ENCODE measurements around the gene PRKCE.
"Not testable (repeated sequence)": the region's sequence is repeated elsewhere in the genome, so short reads cannot be mapped to it uniquely, and the experiment has no call there.

The PRKCE gene

DNA sequence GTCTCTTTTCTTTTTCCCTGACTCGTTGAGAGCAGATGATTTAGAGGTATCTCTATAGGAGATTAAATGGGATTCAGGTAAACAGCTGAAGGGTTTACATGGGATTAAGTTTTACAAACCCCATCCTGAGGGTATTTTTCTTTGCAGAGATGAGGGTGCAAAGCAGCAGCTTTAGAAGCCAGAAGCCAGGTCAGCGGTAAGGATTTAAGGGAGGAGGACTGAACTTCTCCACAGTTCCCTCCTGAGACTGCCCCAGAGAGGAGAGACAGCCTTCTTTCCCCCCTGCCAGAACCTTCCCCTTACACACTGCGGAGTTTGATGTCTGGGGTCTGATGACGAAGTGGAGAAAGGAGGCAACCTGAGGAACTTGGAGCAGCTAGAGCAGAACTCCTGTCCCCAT, 220.1 kb downstream of the PRKCE start:
- no peak for DNase-seq

GRCh38 chr2:45872211-45872610, 220.7 kb downstream of the PRKCE start:
- no peak for DNase-seq

GRCh38 chr2:45874344-45874743, 222.9 kb downstream of the PRKCE start:
- no peak for DNase-seq

DNA sequence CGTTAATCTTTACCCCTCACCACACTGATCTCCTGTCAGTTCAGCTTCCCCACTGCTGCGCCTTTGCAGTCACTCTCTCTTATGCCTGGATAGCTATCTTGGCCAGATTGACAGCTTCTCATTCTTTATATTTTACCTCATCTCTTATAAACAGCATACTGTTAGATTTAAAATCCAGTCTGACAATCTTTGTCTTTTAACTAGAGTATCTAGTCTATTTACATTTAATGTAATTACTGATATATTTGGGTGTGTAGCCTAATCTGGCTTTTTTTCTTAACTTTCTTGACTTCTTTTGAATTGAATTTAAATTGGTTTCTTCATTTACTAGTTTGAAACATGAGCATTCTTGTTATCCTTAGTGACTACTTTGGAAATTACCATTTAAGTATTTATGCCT, 225.1 kb downstream of the PRKCE start:
- DNase-seq: no peak

DNA sequence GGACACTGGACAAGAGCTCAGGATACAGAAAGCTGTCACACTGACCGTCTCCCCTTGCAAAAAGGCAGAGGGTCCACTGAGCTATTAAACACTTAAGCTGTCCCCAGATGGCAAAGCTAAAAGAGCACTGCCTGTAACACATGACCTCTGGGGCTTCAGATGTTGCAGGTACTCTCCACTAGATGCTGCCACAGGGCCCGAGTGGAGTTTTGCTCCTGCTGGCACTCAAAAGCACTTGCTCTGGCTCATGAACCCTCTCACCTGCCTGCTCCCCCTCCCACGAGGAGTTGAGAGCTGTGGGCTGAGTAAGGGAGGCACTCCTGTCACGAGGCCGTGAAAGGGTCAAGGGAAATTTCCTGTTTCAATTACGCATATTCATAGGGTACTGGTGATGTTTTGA, 227.9 kb downstream of the PRKCE start:
- no peak for DNase-seq

DNA sequence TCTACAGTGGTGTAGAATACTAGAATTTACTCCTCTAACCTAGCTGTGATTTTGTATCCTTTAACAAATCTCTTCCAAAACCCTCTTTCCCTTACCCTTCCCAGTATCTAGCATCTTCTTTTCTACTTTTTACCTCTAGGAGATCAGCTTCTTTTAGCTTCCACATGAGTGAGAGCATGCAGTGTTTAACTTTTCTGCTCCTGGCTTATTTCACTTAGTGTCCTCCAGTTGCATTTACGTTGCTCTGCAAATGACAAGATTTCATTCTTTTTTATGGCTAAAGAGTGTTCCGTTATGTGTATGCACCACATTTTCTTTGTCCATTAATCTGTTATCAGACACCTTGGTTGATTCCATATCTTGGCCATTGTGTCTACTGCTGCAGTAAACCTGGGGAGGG, 228.5 kb downstream of the PRKCE start:
- no peak for DNase-seq

GRCh38 chr2:45881970-45882581, 230.6 kb downstream of the PRKCE start:
- no peak for DNase-seq

DNA sequence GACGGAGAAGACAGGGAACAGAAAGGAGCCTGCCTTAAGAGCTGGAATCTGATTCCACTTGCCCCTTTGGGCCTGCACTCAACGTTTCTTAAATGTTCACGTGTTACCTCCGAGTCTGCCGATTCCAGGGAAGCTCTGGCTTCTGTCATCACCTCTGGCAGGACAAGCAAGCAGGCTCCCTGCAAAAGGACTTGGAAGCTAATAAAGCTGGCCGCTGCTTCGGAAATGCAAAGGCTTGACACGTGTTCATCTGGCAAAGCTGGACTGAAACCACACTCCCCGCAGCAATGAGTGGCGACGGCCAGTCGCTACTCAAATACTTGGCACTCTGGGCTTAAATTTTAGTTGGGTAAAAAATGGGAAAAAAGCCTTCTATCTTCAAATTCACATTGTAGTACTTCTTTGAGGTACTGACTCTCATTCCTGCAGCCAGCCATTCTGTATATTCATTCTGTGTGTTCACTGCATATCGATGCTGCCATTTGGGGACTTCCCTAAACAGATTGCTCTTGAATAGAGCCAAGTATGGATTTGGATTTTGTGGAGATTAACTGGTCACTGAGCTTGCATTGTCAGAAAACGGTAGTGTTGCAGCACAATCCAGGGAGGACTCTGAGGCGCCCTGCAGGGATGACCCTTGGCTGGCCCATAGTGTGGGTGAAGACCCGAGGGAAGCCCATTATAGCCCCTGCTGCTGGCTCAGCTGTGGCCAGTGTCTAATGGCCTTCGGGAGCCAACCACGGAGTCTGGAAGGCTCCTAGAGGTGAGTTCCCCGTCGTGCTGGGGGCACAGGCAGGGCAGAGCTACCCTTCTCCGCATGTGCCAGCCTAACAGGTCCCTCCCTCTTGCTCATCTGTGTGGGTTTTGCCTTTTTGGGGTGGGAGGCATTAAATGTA, 231.5 kb downstream of the PRKCE start:
- no peak for DNase-seq

DNA sequence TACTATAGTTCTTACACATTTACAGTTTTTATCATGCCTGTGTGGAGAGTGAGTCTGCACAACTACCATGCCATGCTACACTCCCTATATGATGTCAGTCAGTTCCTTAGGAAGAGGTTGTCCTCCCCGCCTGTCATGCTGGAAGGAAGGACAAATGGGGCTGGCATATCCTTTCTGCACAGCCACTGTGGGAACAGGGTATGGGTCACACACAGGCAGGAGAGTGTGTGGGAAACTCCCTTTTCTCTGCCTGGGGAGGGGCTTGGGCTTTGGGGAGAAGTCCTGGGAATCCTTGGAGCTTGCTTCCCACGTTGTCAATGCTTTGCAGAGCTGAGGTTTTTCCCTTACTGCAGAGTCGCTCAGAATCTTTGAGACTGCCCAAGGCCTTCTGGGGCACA, 232.1 kb downstream of the PRKCE start:
- DNase-seq: no peak

DNA sequence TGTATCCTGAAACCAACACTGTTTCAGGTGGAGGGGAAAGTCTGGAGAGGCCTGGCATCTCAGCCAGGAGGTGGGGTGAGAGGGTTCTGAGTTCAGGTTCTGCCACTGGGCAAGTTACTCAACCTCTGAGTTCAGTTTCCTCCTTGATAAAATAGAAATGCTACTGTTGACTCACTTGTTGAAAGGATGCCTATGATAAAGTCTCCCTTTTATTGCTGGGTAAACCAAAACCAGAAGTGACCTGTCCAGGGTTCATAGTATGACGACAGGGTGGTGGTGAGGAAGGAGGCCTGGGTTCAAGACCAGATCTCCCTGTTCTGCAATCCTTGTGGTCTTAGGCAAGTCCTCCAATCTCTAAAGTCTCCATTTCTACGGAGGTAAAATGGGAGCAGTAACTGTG, 232.7 kb downstream of the PRKCE start:
- no peak for DNase-seq

DNA sequence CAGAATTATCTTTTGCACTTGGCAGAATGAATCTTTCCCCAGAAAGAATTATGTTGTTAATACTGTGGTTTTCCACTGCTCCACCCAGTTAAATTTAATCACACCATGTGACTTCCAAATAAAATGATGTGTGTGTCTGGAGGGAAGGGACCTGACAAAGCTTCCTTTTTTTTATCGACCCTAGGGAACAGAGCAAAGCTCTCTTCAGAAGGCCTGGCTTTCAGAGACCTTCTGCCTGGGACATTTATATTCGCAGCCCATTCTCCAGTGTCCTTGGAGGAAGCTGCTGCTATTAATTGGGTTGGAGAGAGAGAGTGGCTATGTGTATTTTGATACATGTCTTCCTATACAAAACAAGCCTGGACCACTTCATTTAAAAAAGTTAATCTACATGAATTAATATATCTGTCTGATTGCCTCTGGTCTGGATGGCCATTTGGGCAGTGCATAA, 233.7 kb downstream of the PRKCE start:
- DNase-seq: no peak

DNA sequence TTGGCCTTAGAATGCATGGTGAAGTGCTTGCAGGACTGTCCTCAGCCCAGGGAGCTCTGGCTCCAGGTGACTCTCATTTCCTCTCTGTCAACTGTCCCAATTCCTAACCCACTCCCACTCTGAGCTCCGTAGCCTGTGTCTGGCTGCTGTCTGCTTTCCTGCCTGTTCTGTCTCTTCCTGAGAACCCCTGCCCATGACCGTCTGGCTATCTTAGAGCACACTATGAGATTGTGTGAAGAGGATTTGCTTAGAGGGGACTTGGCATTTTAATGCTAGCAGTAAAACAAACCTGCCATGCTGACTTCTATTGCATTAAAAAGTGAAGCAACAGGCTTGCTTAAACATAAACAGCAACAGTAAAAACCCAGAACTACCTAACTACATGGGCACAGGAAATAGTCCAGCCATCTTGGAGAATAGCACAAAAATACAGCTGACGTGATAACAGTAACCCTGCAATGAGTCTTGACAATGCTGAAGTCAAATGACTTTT, 234.7 kb downstream of the PRKCE start:
- DNase-seq: no peak

DNA sequence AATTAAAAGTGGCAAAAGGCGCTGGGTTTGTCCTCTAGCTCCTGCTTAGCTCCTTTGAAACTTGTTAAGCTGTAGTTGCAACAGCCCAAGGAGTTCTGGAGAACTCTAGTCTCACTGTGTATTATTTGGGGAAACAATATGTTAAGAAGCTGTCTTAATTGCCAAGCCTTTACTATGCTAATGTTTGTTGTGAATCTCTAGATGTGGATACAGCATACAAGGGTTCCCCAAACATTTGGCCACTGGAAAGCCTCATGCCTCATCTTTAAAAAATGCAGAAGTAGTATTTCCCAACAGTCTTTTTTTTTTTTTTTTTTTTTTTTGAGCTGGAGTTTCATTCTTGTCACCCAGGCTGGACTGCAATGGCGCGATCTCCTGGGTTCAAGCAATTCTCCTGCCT, 236.7 kb downstream of the PRKCE start:
- DNase-seq: no peak

DNA sequence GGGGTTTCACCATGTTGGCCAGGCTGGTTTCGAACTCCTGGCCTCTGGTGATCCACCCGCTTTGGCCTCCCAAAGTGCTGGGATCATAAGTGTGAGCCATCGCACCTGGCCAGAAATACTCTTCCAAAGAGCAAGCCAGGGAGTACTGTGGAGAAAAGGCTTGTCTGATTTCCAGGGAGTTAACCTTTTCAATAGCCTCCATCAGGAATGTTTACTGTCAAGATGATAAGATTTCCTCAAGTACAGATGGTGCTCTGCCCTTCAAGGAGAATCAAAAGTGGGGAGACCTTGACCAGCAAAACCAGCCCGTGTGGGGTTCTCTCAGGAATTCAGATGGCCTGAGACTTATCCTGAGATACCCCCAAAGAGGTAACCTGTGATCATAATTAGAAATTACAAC, 237.2 kb downstream of the PRKCE start:
- DNase-seq: no peak

DNA sequence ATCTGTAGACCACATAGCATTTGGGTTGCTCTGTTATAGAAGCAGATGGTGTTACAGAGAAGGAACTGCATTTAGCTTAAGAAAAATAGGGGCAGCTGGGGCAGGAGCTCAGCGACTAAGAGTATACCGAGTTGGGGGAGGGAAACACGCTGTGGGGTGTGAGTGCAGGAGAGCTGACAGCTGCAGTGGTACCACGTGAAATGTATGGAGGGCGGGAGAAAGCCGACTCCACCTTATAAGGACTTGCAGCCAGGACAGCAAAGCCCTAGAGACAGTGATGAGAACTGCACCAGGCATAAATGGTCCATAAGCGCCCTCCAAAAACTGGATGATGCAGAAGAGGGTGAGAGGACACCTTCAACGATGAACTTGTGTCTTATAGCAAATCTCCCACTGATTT, 237.6 kb downstream of the PRKCE start:
- peak; percentile 23 to 39 for DNase-seq

DNA sequence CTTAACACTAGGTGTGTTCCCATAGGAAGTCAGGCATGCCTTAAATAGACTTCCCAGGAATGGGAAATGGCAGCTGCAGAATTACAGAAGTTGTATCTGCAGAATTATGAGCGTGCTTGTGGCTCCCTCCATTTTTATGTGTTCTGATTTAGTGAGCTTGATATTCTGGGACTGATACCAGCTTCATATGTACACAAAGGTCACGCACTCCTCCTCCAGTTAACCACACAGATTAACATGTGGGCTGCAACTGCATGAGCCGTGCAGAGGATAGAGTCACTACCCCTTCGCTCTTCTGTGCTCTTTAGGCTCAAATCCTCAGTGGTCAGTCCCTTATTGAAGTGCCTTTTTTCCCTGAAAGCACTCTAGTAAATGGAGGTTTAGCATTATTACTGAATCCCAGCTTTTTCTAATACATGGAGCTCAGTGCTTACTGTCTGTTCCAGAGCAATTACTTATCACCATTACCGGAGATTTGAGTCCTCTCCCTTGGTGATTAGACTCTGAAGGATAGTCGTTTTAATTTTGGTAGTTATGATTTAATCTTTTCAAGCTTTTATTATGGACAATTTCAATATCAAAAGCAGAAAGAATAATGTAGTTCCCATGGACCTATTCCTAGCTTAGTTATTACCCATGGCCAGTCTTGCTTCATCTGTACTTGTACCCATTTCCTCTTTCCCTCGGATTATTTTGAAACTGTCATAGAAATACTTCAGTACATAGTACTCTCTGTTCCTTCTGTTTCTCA, 238.3 kb downstream of the PRKCE start:
- no peak for DNase-seq

DNA sequence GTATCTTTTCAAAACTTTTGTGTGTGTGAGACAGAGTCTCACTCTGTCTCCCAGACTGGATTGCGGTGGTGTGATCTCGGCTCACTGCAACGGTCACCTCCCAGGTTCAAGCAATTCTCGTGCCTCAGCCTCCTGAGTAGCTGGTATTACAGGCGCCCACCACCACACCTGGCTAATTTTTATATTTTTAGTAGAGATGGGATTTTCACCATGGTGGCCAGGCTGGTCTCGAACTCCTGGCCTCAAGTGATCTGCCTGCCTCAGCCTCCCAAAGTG, 238.8 kb downstream of the PRKCE start:
- DNase-seq: not testable (repeated sequence)

DNA sequence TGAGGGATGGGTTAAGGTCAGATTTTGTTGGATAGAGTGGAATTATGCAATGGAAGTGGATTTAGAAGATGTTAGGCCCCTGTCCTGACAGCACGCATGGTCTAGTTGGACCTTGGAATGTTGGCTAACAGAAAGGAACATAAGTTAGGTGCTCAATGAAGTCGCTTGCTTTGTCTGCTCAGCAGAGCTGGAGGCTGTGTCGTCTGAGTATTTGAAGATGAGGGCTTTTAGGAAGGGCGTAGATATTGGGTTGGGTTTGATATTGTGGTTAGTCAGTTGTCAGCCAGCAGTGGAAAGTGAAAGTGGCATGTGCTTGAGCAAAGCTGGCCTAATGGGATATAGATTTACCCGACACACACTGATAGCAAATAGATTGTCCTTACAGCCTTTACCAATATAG, 239.3 kb downstream of the PRKCE start:
- no peak for DNase-seq

GRCh38 chr2:45891719-45892424, 240.4 kb downstream of the PRKCE start:
- DNase-seq: no peak

DNA sequence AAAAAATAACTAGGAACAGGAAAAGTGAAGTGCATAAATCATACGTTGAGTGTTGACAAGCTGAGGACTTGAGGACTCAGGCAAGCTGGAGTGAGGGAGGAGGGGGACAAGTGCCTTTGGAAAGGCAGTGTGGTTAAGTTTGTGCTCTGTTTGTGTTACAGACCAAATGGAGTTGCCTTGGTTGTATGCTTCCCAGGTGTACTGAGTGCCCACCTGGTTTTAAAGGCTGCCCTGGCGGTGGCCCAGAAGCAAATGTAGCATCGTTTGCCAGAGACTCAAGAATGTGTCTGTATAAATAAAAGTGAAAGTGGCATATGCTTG, 240.9 kb downstream of the PRKCE start:
- no peak for DNase-seq

DNA sequence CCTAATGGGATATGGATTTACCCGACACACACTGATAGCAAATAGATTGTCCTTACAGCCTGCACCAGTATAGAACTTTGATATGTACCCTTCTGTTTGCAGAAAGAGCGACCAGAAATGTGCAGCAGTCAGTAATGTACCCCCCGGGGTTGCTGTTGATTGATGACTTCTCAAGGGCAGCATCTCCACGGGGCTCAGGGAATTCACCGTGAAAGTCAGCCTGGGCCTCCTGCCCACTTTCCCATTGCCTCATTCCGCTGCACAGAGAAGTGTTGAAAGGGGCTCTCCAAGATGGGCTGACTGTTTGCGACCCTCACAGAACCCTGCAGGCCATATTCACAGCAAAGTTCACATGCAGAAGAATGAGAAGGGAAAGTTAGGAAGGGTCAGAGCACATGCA, 241.3 kb downstream of the PRKCE start:
- no peak for DNase-seq

GRCh38 chr2:45894211-45894610, 242.7 kb downstream of the PRKCE start:
- DNase-seq: no peak

GRCh38 chr2:45895241-45895861, 243.9 kb downstream of the PRKCE start:
- no peak for DNase-seq
